Gastrocnemius medialis (tissue), 4 donors: ENCODE measurements around the gene KIF1B.

ENCODE experiments used
- POLR2A ChIP-seq, 2 donors: fragments of 450-650 bp; IDR thresholded peaks; one replicate each; pipeline ENCODE4 v1.6.1; 2017; ENCODE audit warnings: antibody characterized with exemption in 2 of 2, mild to moderate bottlenecking in 2 of 2, moderate library complexity in 2 of 2
- TF ChIP-seq, protein P1 (sequence below), 5 experiments: fragments of 450-650 bp in 3 of 5; fragments of 200-600 bp in 2 of 5; sonication (generic) in 2 of 5; IDR thresholded peaks in 4 of 5; conservative IDR thresholded peaks in 1 of 5; 1 replicate in 4 of 5; 2 replicates in 1 of 5; pipeline ENCODE4 v1.5.1; 2016 to 2019; ENCODE audit warnings: antibody characterized with exemption in 5 of 5, mild to moderate bottlenecking in 3 of 5, moderate library complexity in 3 of 5

GRCh38 chr1:10236405-10237156 lies 26.2 kb downstream of the KIF1B start:
- no peak for TF ChIP-seq POLR2A (IDR thresholded peaks at IDR 0.05)
- TF ChIP-seq, protein P1, sequence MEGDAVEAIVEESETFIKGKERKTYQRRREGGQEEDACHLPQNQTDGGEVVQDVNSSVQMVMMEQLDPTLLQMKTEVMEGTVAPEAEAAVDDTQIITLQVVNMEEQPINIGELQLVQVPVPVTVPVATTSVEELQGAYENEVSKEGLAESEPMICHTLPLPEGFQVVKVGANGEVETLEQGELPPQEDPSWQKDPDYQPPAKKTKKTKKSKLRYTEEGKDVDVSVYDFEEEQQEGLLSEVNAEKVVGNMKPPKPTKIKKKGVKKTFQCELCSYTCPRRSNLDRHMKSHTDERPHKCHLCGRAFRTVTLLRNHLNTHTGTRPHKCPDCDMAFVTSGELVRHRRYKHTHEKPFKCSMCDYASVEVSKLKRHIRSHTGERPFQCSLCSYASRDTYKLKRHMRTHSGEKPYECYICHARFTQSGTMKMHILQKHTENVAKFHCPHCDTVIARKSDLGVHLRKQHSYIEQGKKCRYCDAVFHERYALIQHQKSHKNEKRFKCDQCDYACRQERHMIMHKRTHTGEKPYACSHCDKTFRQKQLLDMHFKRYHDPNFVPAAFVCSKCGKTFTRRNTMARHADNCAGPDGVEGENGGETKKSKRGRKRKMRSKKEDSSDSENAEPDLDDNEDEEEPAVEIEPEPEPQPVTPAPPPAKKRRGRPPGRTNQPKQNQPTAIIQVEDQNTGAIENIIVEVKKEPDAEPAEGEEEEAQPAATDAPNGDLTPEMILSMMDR (IDR thresholded peaks at IDR 0.05 in 4 of 5, conservative IDR thresholded peaks at IDR 0.05 in 1 of 5): no peak
